GM12864 (cell line): Measurements from ENCODE around the gene SRI.

Experiments used
- DNase-seq: peaks from one replicate; pipeline ENCODE4 v3.0.0-alpha.2; 2011; ENCODE audit warnings: low read depth
- H3K4me3 ChIP-seq: 2 replicates; pipeline ENCODE4 v1.5.1; 2011; ENCODE audit warnings: mild to moderate bottlenecking, low read depth, low read length, control low read depth
- TF ChIP-seq, protein P1 (sequence below): IDR thresholded peaks from 2 replicates; pipeline ENCODE4 v1.5.1; 2011; ENCODE audit warnings: low read depth, mild to moderate bottlenecking, moderate library complexity, low read length, control low read depth, inconsistent platforms; ENCODE audit errors: missing control alignments

Gene SRI

GRCh38 chr7:88216276-88216675, 3.6 kb downstream of the SRI start:
- DNase-seq = no peak
- TF ChIP-seq, protein P1, sequence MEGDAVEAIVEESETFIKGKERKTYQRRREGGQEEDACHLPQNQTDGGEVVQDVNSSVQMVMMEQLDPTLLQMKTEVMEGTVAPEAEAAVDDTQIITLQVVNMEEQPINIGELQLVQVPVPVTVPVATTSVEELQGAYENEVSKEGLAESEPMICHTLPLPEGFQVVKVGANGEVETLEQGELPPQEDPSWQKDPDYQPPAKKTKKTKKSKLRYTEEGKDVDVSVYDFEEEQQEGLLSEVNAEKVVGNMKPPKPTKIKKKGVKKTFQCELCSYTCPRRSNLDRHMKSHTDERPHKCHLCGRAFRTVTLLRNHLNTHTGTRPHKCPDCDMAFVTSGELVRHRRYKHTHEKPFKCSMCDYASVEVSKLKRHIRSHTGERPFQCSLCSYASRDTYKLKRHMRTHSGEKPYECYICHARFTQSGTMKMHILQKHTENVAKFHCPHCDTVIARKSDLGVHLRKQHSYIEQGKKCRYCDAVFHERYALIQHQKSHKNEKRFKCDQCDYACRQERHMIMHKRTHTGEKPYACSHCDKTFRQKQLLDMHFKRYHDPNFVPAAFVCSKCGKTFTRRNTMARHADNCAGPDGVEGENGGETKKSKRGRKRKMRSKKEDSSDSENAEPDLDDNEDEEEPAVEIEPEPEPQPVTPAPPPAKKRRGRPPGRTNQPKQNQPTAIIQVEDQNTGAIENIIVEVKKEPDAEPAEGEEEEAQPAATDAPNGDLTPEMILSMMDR = no peak
- H3K4me3 ChIP-seq = no peak overlapping the region

DNA sequence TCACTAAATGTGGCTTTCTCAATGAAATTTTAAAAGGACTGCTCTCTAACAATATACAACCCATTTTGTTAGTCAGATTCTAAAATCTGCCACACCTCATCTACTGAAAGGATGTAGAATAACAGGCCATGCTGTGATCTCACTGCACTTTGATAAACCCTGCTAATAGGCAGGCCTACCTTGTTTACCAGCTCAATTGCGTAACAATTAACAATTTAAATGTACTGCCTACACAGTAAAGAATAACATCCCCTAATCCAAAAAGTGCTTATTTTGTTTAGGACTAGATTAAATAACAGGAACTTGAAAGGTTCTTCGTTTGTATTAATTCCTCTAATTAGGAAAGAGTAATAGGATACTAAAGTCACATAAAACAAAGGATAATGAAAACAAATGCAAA, 4.5 kb downstream of the SRI start:
- no peak overlapping the region for H3K4me3 ChIP-seq
- DNase-seq = no peak
- TF ChIP-seq, protein P1 = no peak

DNA sequence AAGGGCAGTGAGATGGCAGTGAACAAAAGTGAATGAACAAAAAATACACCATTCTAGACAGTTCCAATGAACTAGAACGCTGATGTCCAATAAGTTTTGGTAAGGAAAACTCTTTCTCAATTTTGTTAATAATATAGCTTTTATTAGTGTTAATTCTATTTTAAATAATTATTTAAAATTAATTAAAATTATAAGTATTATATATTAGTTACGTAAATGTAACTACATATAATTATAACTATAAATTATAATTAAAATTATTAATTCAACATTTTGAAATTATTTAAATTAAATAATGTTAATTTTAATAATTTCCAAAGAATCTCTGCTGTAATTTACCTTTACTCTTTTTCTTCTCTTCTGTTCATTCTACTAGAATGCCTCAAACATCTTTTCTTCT, 5.4 kb downstream of the SRI start:
- TF ChIP-seq, protein P1 = no peak
- H3K4me3 ChIP-seq = no peak overlapping the region
- no peak for DNase-seq

- no peak for DNase-seq
- H3K4me3 ChIP-seq = no peak overlapping the region
- TF ChIP-seq, protein P1 = no peak
These were observed 6.9 kb downstream of the SRI start for GRCh38 chr7:88212918-88213317.

DNA sequence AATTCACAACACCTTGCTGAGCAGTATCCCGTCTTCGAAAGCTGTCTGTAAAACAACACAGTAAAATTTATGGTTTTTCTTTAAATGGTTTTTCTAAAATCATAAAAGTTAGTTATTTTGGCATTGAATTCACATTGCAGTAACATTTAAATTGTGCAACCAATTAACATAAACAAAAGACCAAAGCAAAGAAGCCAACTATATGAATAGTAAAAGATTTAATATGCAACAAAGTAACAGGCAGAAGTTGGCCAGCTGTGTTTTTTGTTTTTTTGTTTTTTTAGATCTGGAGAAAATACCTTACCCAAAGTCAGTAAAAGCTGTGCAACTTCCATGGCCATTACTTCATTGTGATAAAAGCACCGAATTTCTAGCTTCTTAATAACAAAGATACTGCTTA, 11.3 kb downstream of the SRI start:
- no peak overlapping the region for H3K4me3 ChIP-seq
- TF ChIP-seq, protein P1 = no peak

GRCh38 chr7:88206254-88206653, 13.6 kb downstream of the SRI start:
- TF ChIP-seq, protein P1 = no peak
- no peak overlapping the region for H3K4me3 ChIP-seq
- DNase-seq = no peak

More for the DNA sequence above, 11.3 kb downstream of the SRI start:
- no peak for DNase-seq

- H3K4me3 ChIP-seq = no peak overlapping the region
- TF ChIP-seq, protein P1 = no peak
- no peak for DNase-seq
These were observed 14.7 kb downstream of the SRI start for GRCh38 chr7:88205179-88205578.
